Activated naive CD4-positive, alpha-beta T cell treated with anti-CD3 and anti-CD28 coated beads for 36 hours (primary cell): ENCODE data around the gene KIF27. TPM values are rescaled to one million over a fixed set of nuclear protein-coding genes. Genes with fewer than 3 reads are reported as not detected.
A peak's percentile ranks its signal among the peaks of the same experiment; 100 is the strongest.

Source experiments
- CTCF ChIA-PET: fragments of 350-600 bp; sonication (Branson Sonifier 250); formaldehyde crosslinking; loops from one replicate; lab custom pipeline; 2021; ENCODE audit warnings: antibody characterized with exemption; lab: Charles Lee
- DNase-seq: peaks from one replicate; pipeline ENCODE4 v3.0.0-alpha.2; 2020
- H3K27ac Mint-ChIP-seq: one replicate; pipeline ENCODE4 v1.8.0; 2021; ENCODE audit warnings: mild to moderate bottlenecking, mixed read lengths
- H3K27me3 Mint-ChIP-seq: one replicate; pipeline ENCODE4 v1.8.0; 2021; ENCODE audit warnings: low read depth, mixed read lengths
- H3K36me3 Mint-ChIP-seq: one replicate; pipeline ENCODE4 v1.8.0; 2021; ENCODE audit warnings: low read depth, mixed read lengths
- H3K4me1 Mint-ChIP-seq: one replicate; pipeline ENCODE4 v1.8.0; 2021; ENCODE audit warnings: low read depth, mixed read lengths
- H3K4me3 Mint-ChIP-seq: one replicate; pipeline ENCODE4 v1.8.0; 2021; ENCODE audit warnings: mild to moderate bottlenecking, moderate library complexity, mixed read lengths
- H3K9me3 Mint-ChIP-seq: one replicate; pipeline ENCODE4 v1.8.0; 2021; ENCODE audit warnings: mixed read lengths
- intact Hi-C: fragments of 100-400 bp; cut with micrococcal nuclease; formaldehyde crosslinking; loops from one replicate; pipeline ENCODE4 v1.15.1; 2023
- total RNA-seq, 2 experiments: library from RNA; stranded (reverse); gene quantifications; one replicate each; pipeline ENCODE4 v1.2.3, GENCODE V29; 2021

Gene KIF27, protein sequence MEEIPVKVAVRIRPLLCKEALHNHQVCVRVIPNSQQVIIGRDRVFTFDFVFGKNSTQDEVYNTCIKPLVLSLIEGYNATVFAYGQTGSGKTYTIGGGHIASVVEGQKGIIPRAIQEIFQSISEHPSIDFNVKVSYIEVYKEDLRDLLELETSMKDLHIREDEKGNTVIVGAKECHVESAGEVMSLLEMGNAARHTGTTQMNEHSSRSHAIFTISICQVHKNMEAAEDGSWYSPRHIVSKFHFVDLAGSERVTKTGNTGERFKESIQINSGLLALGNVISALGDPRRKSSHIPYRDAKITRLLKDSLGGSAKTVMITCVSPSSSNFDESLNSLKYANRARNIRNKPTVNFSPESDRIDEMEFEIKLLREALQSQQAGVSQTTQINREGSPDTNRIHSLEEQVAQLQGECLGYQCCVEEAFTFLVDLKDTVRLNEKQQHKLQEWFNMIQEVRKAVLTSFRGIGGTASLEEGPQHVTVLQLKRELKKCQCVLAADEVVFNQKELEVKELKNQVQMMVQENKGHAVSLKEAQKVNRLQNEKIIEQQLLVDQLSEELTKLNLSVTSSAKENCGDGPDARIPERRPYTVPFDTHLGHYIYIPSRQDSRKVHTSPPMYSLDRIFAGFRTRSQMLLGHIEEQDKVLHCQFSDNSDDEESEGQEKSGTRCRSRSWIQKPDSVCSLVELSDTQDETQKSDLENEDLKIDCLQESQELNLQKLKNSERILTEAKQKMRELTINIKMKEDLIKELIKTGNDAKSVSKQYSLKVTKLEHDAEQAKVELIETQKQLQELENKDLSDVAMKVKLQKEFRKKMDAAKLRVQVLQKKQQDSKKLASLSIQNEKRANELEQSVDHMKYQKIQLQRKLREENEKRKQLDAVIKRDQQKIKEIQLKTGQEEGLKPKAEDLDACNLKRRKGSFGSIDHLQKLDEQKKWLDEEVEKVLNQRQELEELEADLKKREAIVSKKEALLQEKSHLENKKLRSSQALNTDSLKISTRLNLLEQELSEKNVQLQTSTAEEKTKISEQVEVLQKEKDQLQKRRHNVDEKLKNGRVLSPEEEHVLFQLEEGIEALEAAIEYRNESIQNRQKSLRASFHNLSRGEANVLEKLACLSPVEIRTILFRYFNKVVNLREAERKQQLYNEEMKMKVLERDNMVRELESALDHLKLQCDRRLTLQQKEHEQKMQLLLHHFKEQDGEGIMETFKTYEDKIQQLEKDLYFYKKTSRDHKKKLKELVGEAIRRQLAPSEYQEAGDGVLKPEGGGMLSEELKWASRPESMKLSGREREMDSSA (N-terminal part only)
- total RNA-seq: 1 to 10 TPM; 2.7 to 3.8 TPM

DNA sequence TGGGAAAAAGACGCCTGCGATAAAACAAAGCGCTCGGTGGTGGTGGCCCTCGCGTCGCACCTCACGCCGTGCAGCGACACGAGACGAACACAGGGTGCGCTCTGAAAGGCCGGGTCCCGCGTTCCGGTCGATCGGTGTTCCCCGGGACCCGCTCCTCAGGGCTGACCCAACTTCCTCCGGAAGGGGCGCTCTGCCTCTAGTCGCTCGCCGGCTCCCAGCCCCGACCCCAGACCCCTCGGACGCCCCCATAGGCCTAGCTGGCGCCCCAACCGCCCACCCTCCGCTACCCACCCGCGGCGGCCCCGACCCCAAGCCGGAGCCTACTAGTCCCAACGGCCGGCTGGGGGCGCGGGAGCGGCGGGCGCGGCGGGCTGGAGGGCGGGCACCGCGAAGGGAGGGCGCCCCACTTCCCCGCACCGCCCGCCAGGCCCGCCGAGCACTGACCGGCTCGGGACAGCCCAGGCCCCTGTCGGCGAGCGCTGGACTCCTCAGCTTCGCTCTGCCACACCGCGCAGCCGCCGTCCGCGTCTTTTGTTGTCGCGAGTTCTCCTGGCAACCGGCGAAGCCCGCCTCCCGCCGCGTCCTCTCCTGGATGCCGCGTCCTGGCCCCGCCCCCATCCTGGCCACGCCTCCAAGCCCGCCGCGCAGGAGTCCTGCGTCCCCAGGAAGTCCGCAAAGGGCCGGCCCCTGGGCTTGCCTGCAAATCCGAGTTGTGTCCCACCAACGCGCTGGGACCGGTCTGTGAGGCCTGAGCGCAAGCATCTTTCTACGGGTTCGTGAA lies at the start of gene KIF27:
Gene KIF27, minus strand, starts transcription at position 506 of the 781 bp plus-strand sequence. CDS start 5,841 bp downstream, outside the sequence.
- intact Hi-C loops: loop anchor here (1.0 to 5.0 kb wide), 11 partner anchors 35 to 1821 kb away; partner anchors contain the start of genes GKAP1, HNRNPK, IDNK and RMI1
- H3K9me3 Mint-ChIP-seq: no peaks in the 10 kb centered on the region
- CTCF ChIA-PET: interaction anchor here (0.6 to 2.0 kb wide), 13 partner anchors 10 to 1344 kb away, joined by 3 to 9 read pairs (median 4); no protein-coding TSS in a partner anchor

DNA sequence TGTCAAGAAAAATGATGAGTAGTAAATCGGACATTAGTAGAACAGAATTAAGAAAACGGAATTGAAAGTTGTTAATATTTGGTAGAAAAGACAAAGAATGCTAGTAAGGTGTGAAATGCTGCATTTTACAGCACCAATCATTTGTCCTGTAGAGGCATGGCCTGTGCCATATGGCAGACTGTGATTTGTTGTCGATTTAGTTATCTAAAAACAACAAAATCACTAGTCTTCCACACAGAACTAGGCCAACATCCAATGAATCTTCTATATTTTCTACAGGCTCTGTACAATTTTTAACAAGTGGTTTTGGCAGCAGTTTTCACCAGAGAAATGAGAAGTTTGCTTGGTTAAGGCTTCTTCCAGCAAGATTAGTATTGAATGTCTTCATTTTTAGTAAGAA lies 48.4 kb upstream of the KIF27 start:
- Mint-ChIP-seq H3K4me3 (no peak overlapping the region), H3K27ac (no peak overlapping the region), H3K36me3 (peaks cover 59% of the 10 kb centered on the region), H3K27me3 (no peaks in the 10 kb centered on the region), H3K4me1 (peaks cover 32% of the 10 kb centered on the region), H3K9me3 (no peaks in the 10 kb centered on the region)
- CTCF ChIA-PET: no interaction called here
- no peak for DNase-seq
- intact Hi-C loops: no loop called here

More for the DNA sequence above, at the start of gene KIF27:
- DNase-seq: peak; percentile 98
- H3K4me3 Mint-ChIP-seq: peak within 1 kb of the TSS; percentile 82
- no peaks in the 10 kb centered on the region for H3K36me3 Mint-ChIP-seq
- H3K27ac Mint-ChIP-seq: peak within 1 kb of the TSS; percentile 90
- H3K4me1 Mint-ChIP-seq: peaks cover 10% of the 10 kb centered on the region
- H3K27me3 Mint-ChIP-seq: no peaks in the 10 kb centered on the region

DNA sequence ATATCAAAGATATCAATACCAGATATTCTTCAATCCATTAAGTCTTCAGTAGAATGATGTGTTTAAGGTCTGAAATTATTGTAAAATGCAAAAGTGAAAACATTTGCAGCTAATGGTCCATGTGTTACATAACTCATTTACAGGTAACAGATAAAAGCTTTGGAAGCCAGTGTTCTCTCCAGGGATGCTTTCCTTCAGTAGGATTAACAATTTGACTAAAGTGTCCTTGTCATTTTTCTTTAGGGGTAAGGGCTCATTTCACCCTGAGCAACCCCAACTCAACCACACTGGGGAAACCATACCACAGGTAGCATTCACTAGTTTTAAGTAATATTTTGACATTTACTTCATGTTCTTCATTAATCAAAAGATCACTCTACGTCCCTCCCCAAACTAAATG lies 45.8 kb upstream of the KIF27 start:
- CTCF ChIA-PET: no interaction called here
- Mint-ChIP-seq H3K36me3 (peaks cover 42% of the 10 kb centered on the region), H3K4me1 (peaks cover 18% of the 10 kb centered on the region), H3K27me3 (no peaks in the 10 kb centered on the region), H3K4me3 (no peak overlapping the region), H3K27ac (no peak overlapping the region), H3K9me3 (no peaks in the 10 kb centered on the region)
- no peak for DNase-seq
- intact Hi-C loops: no loop called here

DNA sequence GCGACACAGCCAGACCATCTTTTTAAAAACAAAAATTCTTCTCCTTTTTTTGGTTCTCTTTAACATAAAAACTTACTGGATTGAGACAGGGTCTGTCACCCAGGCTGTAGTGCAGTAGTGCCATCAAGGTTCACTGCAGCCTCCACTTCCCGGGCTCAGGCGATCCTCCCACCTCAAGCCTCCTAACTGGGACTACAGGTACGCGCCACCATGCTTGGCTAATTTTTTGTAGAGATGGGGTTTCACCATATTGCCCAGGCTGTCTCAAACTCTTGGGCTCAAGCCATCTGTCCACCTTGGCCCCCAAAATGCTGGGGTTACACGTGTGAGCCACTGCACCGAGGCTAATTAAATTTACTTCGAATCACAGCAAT lies 45.0 kb upstream of the KIF27 start:
- intact Hi-C loops: loop anchor here (1.0 kb wide), 1 partner anchor 14 kb away; the partner anchor contains the start of genes HNRNPK and RMI1
- Mint-ChIP-seq H3K27ac (peak overlapping the region; percentile 32), H3K9me3 (no peaks in the 10 kb centered on the region), H3K4me3 (no peak overlapping the region), H3K4me1 (peaks cover 11% of the 10 kb centered on the region), H3K36me3 (peaks cover 33% of the 10 kb centered on the region), H3K27me3 (no peaks in the 10 kb centered on the region)
- DNase-seq: no peak
- CTCF ChIA-PET: no interaction called here

DNA sequence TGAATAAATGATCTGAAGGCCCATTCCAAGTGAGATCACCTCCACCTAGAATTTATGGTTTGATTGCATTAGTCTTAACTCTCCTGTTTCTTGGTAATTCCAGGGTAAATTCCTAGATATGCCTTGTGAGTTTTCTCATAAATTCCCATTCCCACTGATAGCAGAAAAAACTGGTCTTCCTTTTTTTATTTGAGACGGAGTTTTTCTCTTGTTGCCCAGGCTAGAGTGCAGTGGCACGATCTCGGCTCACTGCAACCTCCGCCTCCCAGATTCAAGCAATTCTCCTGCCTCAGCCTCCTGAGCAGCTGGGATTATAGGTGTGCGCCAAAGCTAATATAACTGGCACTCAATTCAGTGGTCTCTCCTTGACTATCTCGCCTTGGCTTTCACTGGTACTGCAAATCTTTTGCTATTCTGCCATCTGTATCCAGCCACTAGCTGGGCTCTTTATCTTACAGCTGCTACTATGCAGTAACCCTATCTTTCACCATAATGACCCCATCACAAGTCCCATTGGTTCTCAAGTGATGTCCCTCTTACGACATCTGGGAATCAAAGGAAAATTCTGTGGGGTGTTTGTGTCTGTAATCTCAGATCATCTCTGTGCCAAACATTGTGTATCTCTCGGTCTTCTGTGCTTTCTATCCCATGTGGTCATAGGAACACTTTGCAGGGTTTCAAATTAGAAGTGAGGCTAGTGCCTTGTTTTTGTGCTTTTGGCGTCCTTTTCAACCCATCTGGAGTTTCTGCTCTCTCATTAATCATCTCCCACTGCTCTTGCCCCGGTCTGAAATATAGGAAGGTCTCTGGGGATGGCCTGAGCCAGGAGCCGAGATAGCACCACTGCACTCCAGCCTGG lies 44.3 kb upstream of the KIF27 start:
- no peak for DNase-seq
- no peaks in the 10 kb centered on the region for H3K9me3 Mint-ChIP-seq
- peaks cover 6% of the 10 kb centered on the region for H3K4me1 Mint-ChIP-seq
- intact Hi-C loops: loop anchor here (1.0 kb wide), 1 partner anchor 15 kb away; the partner anchor contains the start of genes HNRNPK and RMI1
- H3K36me3 Mint-ChIP-seq: peaks cover 27% of the 10 kb centered on the region
- H3K27ac Mint-ChIP-seq: peak overlapping the region; percentile 32
- CTCF ChIA-PET: interaction anchor here (1.6 kb wide), 1 partner anchor 45 kb away, joined by 4 read pairs; no protein-coding TSS in a partner anchor
- no peak overlapping the region for H3K4me3 Mint-ChIP-seq
- no peaks in the 10 kb centered on the region for H3K27me3 Mint-ChIP-seq

DNA sequence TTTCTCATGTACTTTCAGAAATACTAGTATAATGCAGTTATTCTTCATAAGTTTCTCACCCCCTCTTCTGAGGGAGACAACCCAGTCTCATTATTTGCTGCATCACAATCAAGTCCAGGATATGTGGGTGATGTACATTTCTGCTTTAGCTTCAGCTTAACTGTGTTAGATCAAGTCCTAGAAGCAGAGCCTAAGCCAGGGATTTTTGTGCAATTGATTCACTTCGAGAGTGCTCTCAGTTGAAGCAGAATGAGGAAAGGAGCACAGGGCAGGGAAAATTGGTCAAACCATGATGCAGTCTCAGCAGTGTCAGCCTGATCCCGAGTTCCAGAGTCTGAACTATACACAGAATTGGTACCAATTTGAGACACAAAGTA lies 43.7 kb upstream of the KIF27 start:
- Mint-ChIP-seq H3K36me3 (peaks cover 21% of the 10 kb centered on the region), H3K27ac (peak overlapping the region; percentile 25), H3K27me3 (no peaks in the 10 kb centered on the region), H3K4me1 (peaks cover 4% of the 10 kb centered on the region), H3K9me3 (no peaks in the 10 kb centered on the region), H3K4me3 (no peak overlapping the region)
- CTCF ChIA-PET: interaction anchor here (1.6 kb wide), 1 partner anchor 44 kb away, joined by 4 read pairs; no protein-coding TSS in a partner anchor
- no peak for DNase-seq
- intact Hi-C loops: no loop called here

DNA sequence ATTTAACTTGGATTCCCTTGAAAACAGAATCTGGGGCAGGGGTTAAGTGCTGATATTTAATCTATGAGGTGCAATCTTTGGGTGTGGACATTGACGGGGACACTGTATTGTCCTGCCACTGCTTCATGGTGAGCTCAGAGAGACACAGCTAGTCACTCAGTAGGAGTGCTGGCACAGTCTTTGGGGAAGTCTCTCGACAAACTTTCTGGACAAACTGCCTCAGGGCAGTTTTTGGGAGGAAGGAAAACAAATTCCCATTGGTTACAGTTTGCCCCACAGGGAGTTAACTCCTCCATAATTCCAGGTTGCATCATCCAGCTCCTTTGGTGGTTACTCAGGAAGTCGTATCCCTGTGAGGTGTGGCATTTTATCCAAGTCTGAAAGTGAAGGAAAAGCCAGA lies 40.9 kb upstream of the KIF27 start:
- CTCF ChIA-PET: interaction anchor here (0.6 to 0.7 kb wide), 2 partner anchors 11 to 298 kb away, joined by 3 to 4 read pairs; no protein-coding TSS in a partner anchor
- H3K27me3 Mint-ChIP-seq: no peaks in the 10 kb centered on the region
- intact Hi-C loops: no loop called here
- H3K9me3 Mint-ChIP-seq: no peaks in the 10 kb centered on the region
- no peak overlapping the region for H3K4me3 Mint-ChIP-seq
- DNase-seq: no peak
- no peak overlapping the region for H3K27ac Mint-ChIP-seq
- peaks cover 4% of the 10 kb centered on the region for H3K36me3 Mint-ChIP-seq
- H3K4me1 Mint-ChIP-seq: peaks cover 4% of the 10 kb centered on the region

DNA sequence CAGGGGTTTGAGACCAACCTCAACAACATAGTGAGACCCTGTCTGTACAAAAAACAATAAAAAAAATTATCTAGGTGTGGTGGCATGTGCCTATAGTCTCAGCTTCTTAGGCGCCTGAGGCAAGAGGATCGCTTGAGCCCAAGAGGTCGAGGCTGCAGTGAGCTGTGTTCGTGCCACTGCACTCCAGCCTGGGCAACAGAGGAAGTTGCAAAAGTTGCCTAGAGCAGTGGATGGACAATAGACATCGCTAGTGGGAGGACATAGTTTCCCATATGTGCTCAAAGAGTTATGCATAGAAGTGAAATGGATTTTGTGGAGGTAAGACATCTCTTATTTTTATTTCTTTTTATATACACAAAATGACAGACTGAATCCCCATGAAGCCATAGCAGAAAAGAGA lies 39.8 kb upstream of the KIF27 start:
- no peak overlapping the region for H3K27ac Mint-ChIP-seq
- H3K27me3 Mint-ChIP-seq: no peaks in the 10 kb centered on the region
- intact Hi-C loops: no loop called here
- H3K4me3 Mint-ChIP-seq: no peak overlapping the region
- peaks cover 5% of the 10 kb centered on the region for H3K36me3 Mint-ChIP-seq
- CTCF ChIA-PET: interaction anchor here (0.8 to 1.6 kb wide), 3 partner anchors 21 to 213 kb away, joined by 3 to 7 read pairs (median 3); no protein-coding TSS in a partner anchor
- no peak for DNase-seq
- no peaks in the 10 kb centered on the region for H3K9me3 Mint-ChIP-seq
- H3K4me1 Mint-ChIP-seq: peaks cover 8% of the 10 kb centered on the region

DNA sequence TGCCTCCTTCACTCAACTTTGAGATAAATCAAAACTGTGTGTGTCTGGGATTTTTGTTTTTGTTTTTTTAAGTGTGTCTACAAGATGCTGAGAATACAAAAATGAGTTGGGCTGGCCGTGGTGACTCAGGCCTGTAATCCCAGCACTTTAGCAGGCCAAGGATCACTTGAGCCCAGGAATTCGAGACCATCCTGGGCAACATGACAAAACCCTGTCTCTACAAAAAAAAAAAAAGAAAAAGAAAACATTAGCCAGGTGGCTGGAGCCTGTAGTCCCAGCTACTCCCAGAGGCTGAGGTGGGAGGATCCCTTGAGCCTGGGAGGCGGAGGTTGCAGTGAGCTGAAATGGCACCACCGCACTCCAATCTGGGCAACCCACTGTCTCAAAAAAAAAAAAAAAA lies 37.8 kb upstream of the KIF27 start:
- peaks cover 15% of the 10 kb centered on the region for H3K4me1 Mint-ChIP-seq
- no peaks in the 10 kb centered on the region for H3K27me3 Mint-ChIP-seq
- H3K4me3 Mint-ChIP-seq: no peak overlapping the region
- intact Hi-C loops: no loop called here
- no peaks in the 10 kb centered on the region for H3K9me3 Mint-ChIP-seq
- no peak for DNase-seq
- H3K27ac Mint-ChIP-seq: no peak overlapping the region
- CTCF ChIA-PET: interaction anchor here (0.7 kb wide), 1 partner anchor 44 kb away, joined by 3 read pairs; no protein-coding TSS in a partner anchor
- peaks cover 14% of the 10 kb centered on the region for H3K36me3 Mint-ChIP-seq

DNA sequence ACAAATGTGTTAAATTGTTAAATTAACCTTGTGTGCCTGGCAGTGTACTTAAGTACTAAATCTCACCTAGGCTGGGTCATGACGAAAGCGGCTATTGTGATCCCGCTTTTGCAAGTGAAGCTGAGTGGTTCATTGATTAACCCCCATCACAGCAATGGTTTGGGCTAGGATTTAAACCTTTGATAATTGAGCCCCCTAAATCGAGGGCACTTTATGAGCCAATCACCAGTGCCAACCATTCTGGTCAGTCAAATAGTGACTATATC lies 35.9 kb upstream of the KIF27 start:
- CTCF ChIA-PET: interaction anchor here (1.0 kb wide), 1 partner anchor 17 kb away, joined by 3 read pairs; no protein-coding TSS in a partner anchor
- peak overlapping the region; percentile 97 for H3K4me3 Mint-ChIP-seq
- H3K4me1 Mint-ChIP-seq: peaks cover 15% of the 10 kb centered on the region

More for the DNA sequence above, 35.9 kb upstream of the KIF27 start:
- Mint-ChIP-seq H3K27ac (peak overlapping the region; percentile 87), H3K27me3 (no peaks in the 10 kb centered on the region), H3K9me3 (no peaks in the 10 kb centered on the region), H3K36me3 (peaks cover 14% of the 10 kb centered on the region)
- no peak for DNase-seq
- intact Hi-C loops: no loop called here
